Breast epithelium (tissue), 3 donors: ENCODE data around the gene SCGB1D4.

Experiments used
- CTCF ChIP-seq, 3 donors: fragments of 450-650 bp; IDR thresholded peaks; one replicate each; pipeline ENCODE4 v1.5.1; 2016 to 2017; ENCODE audit warnings: antibody characterized with exemption in 3 of 3, mild to moderate bottlenecking in 3 of 3, moderate library complexity in 3 of 3
- POLR2A ChIP-seq: fragments of 450-650 bp; IDR thresholded peaks from one replicate; pipeline ENCODE4 v1.6.1; 2016; ENCODE audit warnings: antibody characterized with exemption, mild to moderate bottlenecking, moderate library complexity

- no peak for TF ChIP-seq POLR2A
- TF ChIP-seq CTCF (IDR thresholded peaks at IDR 0.05) = no peak
These were observed 7.4 kb upstream of the SCGB1D4 start for GRCh38 chr11:62306227-62306626.
